HCT116 (cell line): Measurements from ENCODE around the gene TRIAP1. TPM values are rescaled to one million over a fixed set of nuclear protein-coding genes. Genes with fewer than 3 reads are reported as not detected.

Experiments used
- ATAC-seq: fragments of 200-7000 bp; cut with Tn5 transposase; 2 replicates; pipeline ENCODE4 v1.9.1; 2020; ENCODE audit warnings: mild to moderate bottlenecking, moderate library complexity
- BruUV-seq: library from RNA; stranded (reverse); fragments of 400-500 nt; replicated peaks from 2 replicates; lab custom pipeline; 2021; lab: Mats Ljungman, UMichigan
- CTCF ChIA-PET: fragments of 300-600 bp; sonication (Branson Sonifier 250); formaldehyde crosslinking; loops from one replicate; lab custom pipeline; 2021; ENCODE audit warnings: antibody characterized with exemption; lab: Charles Lee
- POLR2A ChIA-PET: fragments of 300-600, 350-600 bp; sonication (Branson Sonifier 250); formaldehyde crosslinking; loops from one replicate; lab custom pipeline; 2021; ENCODE audit warnings: antibody characterized with exemption; lab: Charles Lee
- RAD21 ChIA-PET, 2 experiments: fragments of 300-600 bp; sonication (Branson Sonifier 250); formaldehyde crosslinking; loops; one replicate each; lab custom pipeline; 2023; ENCODE audit warnings: low total read pairs in 2 of 2; ENCODE audit not compliant: uncharacterized antibody in 2 of 2, unreplicated experiment in 2 of 2, low non-redundant PET in 1 of 2; lab: Charles Lee
- DNase-seq: peaks from one replicate; pipeline ENCODE4 v3.0.0-alpha.2; 2010; ENCODE audit warnings: low read depth, low spot score
- H2AFZ ChIP-seq: fragments of 200-600 bp; shearing (Covaris generic), sonication (generic); 2 replicates; pipeline ENCODE4 v1.6.1; 2017; ENCODE audit warnings: low read depth, mixed run types, mixed read lengths, antibody characterized with exemption, low read length; ENCODE audit not compliant: poor library complexity, severe bottlenecking
- H3K27ac ChIP-seq: 2 replicates; pipeline ENCODE4 v1.5.1; 2012; ENCODE audit warnings: low read depth, low read length
- H3K27me3 ChIP-seq: fragments of 200-600 bp; sonication (generic); 2 replicates; pipeline ENCODE4 v1.6.1; 2016; ENCODE audit warnings: mixed run types, low read length, mixed read lengths; ENCODE audit not compliant: insufficient read depth
- H3K36me3 ChIP-seq, 2 experiments: fragments of 200-500 bp in 1 of 2; fragments of 200-600 bp in 1 of 2; sonication (Bioruptor generic) in 1 of 2; sonication (generic) in 1 of 2; 2 replicates each; pipeline versions ENCODE4 v1.5.1 to v1.6.1; 2014 to 2016; ENCODE audit warnings: low read length in 2 of 2, inconsistent platforms in 1 of 2, mixed read lengths in 1 of 2, mixed run types in 1 of 2; ENCODE audit not compliant: insufficient read depth in 2 of 2, control insufficient read depth in 1 of 2
- H3K4me1 ChIP-seq, 2 experiments: fragments of 200-600 bp in 1 of 2; sonication (generic) in 1 of 2; 2 replicates each; pipeline versions ENCODE4 v1.5.1 to v1.6.1; 2012 to 2017; ENCODE audit warnings: low read length in 2 of 2, inconsistent platforms in 1 of 2, mild to moderate bottlenecking in 1 of 2, mixed read lengths in 1 of 2, mixed run types in 1 of 2, moderate library complexity in 1 of 2; ENCODE audit not compliant: insufficient read depth in 2 of 2, control insufficient read depth in 1 of 2
- H3K4me2 ChIP-seq: fragments of 200-600 bp; sonication (generic); 2 replicates; pipeline ENCODE4 v1.6.1; 2017; ENCODE audit warnings: mixed run types, low read length, mixed read lengths
- H3K4me3 ChIP-seq, 2 experiments: fragments of 200-600 bp in 1 of 2; sonication (generic) in 1 of 2; replicated peaks in 1 of 2; 2 replicates each; pipeline ENCODE4 v1.5.1; 2011 to 2016; ENCODE audit warnings: low read length in 2 of 2, control low read depth in 1 of 2, low read depth in 1 of 2, mild to moderate bottlenecking in 1 of 2, mixed read lengths in 1 of 2, mixed run types in 1 of 2
- H3K79me2 ChIP-seq: fragments of 200-600 bp; sonication (generic); 2 replicates; pipeline ENCODE4 v1.6.1; 2017; ENCODE audit warnings: mild to moderate bottlenecking, mixed run types, low read length, moderate library complexity, mixed read lengths; ENCODE audit not compliant: insufficient read depth
- H3K9ac ChIP-seq: fragments of 200-600 bp; sonication (generic); 2 replicates; pipeline ENCODE4 v1.6.1; 2016; ENCODE audit warnings: low read length, mixed read lengths
- H3K9me2 ChIP-seq: fragments of 200-600 bp; sonication (generic), shearing (Covaris generic); 2 replicates; pipeline ENCODE4 v1.6.1; 2017; ENCODE audit warnings: mixed run types, mild to moderate bottlenecking, moderate library complexity; ENCODE audit not compliant: insufficient read depth
- H3K9me3 ChIP-seq, 2 experiments: fragments of 200-500 bp in 1 of 2; fragments of 200-600 bp in 1 of 2; sonication (Bioruptor generic) in 1 of 2; sonication (generic) in 1 of 2; 2 replicates each; pipeline ENCODE4 v1.6.1; 2014 to 2017; ENCODE audit warnings: low read length in 2 of 2, mixed read lengths in 2 of 2, inconsistent platforms in 1 of 2, low read depth in 1 of 2, mild to moderate bottlenecking in 1 of 2, mixed run types in 1 of 2, moderate library complexity in 1 of 2; ENCODE audit not compliant: control insufficient read depth in 1 of 2, insufficient read depth in 1 of 2
- H4K20me1 ChIP-seq: fragments of 200-600 bp; sonication (generic), shearing (Covaris generic); 2 replicates; pipeline ENCODE4 v1.6.1; 2017; ENCODE audit warnings: mixed run types, mild to moderate bottlenecking, moderate library complexity; ENCODE audit not compliant: insufficient read depth
- CTCF ChIP-seq, 3 experiments: fragments of 200-600 bp in 1 of 3; sonication (generic) in 1 of 3; IDR thresholded peaks in 2 of 3; conservative IDR thresholded peaks in 1 of 3; 2 replicates each; pipeline ENCODE4 v1.5.1; 2012 to 2017; ENCODE audit warnings: low read depth in 2 of 3, low read length in 2 of 3, antibody characterized with exemption in 1 of 3, borderline replicate concordance in 1 of 3, control low read depth in 1 of 3, mild to moderate bottlenecking in 1 of 3, mixed read lengths in 1 of 3, mixed run types in 1 of 3, moderate library complexity in 1 of 3; ENCODE audit not compliant: insufficient read depth in 1 of 3
- JUND ChIP-seq: IDR thresholded peaks from 2 replicates; pipeline ENCODE4 v1.6.1; 2012
- SIN3A ChIP-seq: IDR thresholded peaks from 2 replicates; pipeline ENCODE4 v1.6.1; 2012; ENCODE audit warnings: low read depth
- YY1 ChIP-seq: IDR thresholded peaks from 2 replicates; pipeline ENCODE4 v1.6.1; 2011; ENCODE audit warnings: low read length, low read depth, moderate library complexity, mild to moderate bottlenecking; ENCODE audit not compliant: insufficient replicate concordance; ENCODE audit errors: extremely low read depth
- ZFX ChIP-seq: fragments of 450-650 bp; IDR thresholded peaks from 2 replicates; pipeline ENCODE4 v1.6.1; 2017
- intact Hi-C: fragments of 100-400 bp; cut with micrococcal nuclease; formaldehyde crosslinking; loops from 2 replicates; pipeline ENCODE4 v1.10.0; 2022
- total RNA-seq: library from RNA; stranded (reverse); gene quantifications from one replicate; pipeline ENCODE4 v1.2.1, GENCODE V29; 2021; ENCODE audit not compliant: unreplicated experiment
- TF ChIP-seq, protein P1 (sequence below): IDR thresholded peaks from 2 replicates; pipeline ENCODE4 v1.6.1; 2012
- TF ChIP-seq, protein P2 (sequence below): IDR thresholded peaks from 2 replicates; pipeline ENCODE4 v1.6.1; 2011; ENCODE audit warnings: mild to moderate bottlenecking, low read length, moderate library complexity; ENCODE audit not compliant: insufficient replicate concordance; ENCODE audit errors: extremely low read depth

The TRIAP1 gene
- total RNA-seq, 1 experiment from 2014 or later = 40.3 TPM

DNA sequence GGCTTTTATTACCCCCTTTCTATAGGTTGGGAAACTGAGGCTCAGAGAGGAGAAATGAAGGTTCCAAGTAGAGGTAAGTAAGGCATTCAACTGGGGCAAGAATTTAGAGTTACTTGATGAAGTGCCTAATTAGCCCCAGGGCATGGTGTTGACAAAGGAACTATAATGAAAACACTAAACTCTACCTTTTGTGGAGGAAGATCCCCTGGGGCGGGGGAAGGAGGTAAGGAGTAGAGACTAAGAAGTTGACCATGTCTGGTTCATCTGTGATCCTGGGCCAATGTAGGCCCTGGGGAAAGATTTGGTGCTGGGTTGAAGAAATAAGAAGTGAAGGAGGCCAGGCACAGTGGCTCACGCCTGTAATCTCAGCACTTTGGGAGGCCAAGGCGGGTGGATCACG lies 24.5 kb downstream of the TRIAP1 start:
- ChIA-PET RAD21 (interaction anchor here in 1 of 2 experiments (0.7 kb wide), 1 partner anchor 548 kb away, joined by 6 read pairs; no protein-coding TSS in a partner anchor), CTCF (no interaction called here), POLR2A (no interaction called here)
- Histone ChIP-seq H3K79me2 (no peaks in the 10 kb centered on the region), H3K4me1 (no peaks in the 10 kb centered on the region), H3K36me3 (no peaks in the 10 kb centered on the region), H3K9ac (no peak overlapping the region), H2AFZ (no peak overlapping the region), H3K27ac (no peak overlapping the region), H4K20me1 (no peaks in the 10 kb centered on the region), H3K27me3 (no peaks in the 10 kb centered on the region), H3K4me3 (no peak overlapping the region), H3K9me2 (no peaks in the 10 kb centered on the region), H3K9me3 (no peaks in the 10 kb centered on the region), H3K4me2 (no peak overlapping the region)
- no peak for TF ChIP-seq ZFX
- no peak for TF ChIP-seq SIN3A
- TF ChIP-seq CTCF (IDR thresholded peaks at IDR 0.05 in 2 of 3, conservative IDR thresholded peaks at IDR 0.05 in 1 of 3; ENCODE audit: borderline replicate concordance in 1 of 3, insufficient read depth in 1 of 3, low read depth in 2 of 3, low read length in 2 of 3) = no peak
- TF ChIP-seq, protein P1, sequence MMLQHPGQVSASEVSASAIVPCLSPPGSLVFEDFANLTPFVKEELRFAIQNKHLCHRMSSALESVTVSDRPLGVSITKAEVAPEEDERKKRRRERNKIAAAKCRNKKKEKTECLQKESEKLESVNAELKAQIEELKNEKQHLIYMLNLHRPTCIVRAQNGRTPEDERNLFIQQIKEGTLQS = no peak
- no peak for TF ChIP-seq YY1
- TF ChIP-seq JUND = no peak
- TF ChIP-seq, protein P2, sequence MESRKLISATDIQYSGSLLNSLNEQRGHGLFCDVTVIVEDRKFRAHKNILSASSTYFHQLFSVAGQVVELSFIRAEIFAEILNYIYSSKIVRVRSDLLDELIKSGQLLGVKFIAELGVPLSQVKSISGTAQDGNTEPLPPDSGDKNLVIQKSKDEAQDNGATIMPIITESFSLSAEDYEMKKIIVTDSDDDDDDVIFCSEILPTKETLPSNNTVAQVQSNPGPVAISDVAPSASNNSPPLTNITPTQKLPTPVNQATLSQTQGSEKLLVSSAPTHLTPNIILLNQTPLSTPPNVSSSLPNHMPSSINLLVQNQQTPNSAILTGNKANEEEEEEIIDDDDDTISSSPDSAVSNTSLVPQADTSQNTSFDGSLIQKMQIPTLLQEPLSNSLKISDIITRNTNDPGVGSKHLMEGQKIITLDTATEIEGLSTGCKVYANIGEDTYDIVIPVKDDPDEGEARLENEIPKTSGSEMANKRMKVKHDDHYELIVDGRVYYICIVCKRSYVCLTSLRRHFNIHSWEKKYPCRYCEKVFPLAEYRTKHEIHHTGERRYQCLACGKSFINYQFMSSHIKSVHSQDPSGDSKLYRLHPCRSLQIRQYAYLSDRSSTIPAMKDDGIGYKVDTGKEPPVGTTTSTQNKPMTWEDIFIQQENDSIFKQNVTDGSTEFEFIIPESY = no peak
- ATAC-seq (no peak), DNase-seq (no peak)
- no TSS peak for BruUV-seq
- intact Hi-C loops = no loop called here
